BLaER1 (cell line): ENCODE measurements around the gene PLA2G6.
A peak's percentile ranks its signal among the peaks of the same experiment; 100 is the strongest.

Experiments
- H3K27ac ChIP-seq: shearing (Covaris generic); formaldehyde crosslinking; 2 replicates; pipeline ENCODE4 v1.8.1; 2022
- H3K27me3 ChIP-seq: shearing (Covaris generic); formaldehyde crosslinking; 2 replicates; pipeline ENCODE4 v1.8.1; 2022
- H3K36me3 ChIP-seq: shearing (Covaris generic); formaldehyde crosslinking; 2 replicates; pipeline ENCODE4 v1.8.1; 2022
- H3K4me1 ChIP-seq: shearing (Covaris generic); formaldehyde crosslinking; 2 replicates; pipeline ENCODE4 v1.8.1; 2022
- H3K4me2 ChIP-seq: shearing (Covaris generic); formaldehyde crosslinking; 2 replicates; pipeline ENCODE4 v1.8.1; 2022
- H3K4me3 ChIP-seq: shearing (Covaris generic); formaldehyde crosslinking; 2 replicates; pipeline ENCODE4 v1.8.1; 2022
- H3K9ac ChIP-seq: shearing (Covaris generic); formaldehyde crosslinking; 2 replicates; pipeline ENCODE4 v1.8.1; 2022
- H3K9me3 ChIP-seq: shearing (Covaris generic); formaldehyde crosslinking; 2 replicates; pipeline ENCODE4 v1.8.1; 2022
- H4K20me1 ChIP-seq: shearing (Covaris generic); formaldehyde crosslinking; 2 replicates; pipeline ENCODE4 v1.8.1; 2022
- Cebpa-rat ChIP-seq: shearing (Covaris generic); IDR thresholded peaks from 2 replicates; pipeline ENCODE4 v1.8.1; 2022

Gene PLA2G6

GRCh38 chr22:38203855-38204514, 22.4 kb upstream of the PLA2G6 start:
- TF ChIP-seq Cebpa-rat: no peak
- Histone ChIP-seq H4K20me1 (peaks cover 35% of the 10 kb centered on the region), H3K9me3 (no peaks in the 10 kb centered on the region), H3K27me3 (no peaks in the 10 kb centered on the region), H3K27ac (no peak overlapping the region), H3K36me3 (no peaks in the 10 kb centered on the region), H3K4me2 (peak overlapping the region; percentile 100), H3K4me3 (peak overlapping the region; percentile 83; the same call in 1 of the 2 replicates), H3K9ac (peak overlapping the region; percentile 31; the same call in 1 of the 2 replicates), H3K4me1 (peaks cover 66% of the 10 kb centered on the region)

GRCh38 chr22:38203090-38203810, 21.6 kb upstream of the PLA2G6 start:
- H3K9me3 ChIP-seq: no peaks in the 10 kb centered on the region
- TF ChIP-seq Cebpa-rat: no peak
- peaks cover 35% of the 10 kb centered on the region for H4K20me1 ChIP-seq
- no peaks in the 10 kb centered on the region for H3K27me3 ChIP-seq
- H3K9ac ChIP-seq: peak overlapping the region; percentile 78
- peak overlapping the region; percentile 69; the same call in 1 of the 2 replicates for H3K27ac ChIP-seq
- peaks cover 73% of the 10 kb centered on the region for H3K4me1 ChIP-seq
- peak overlapping the region; percentile 83 for H3K4me3 ChIP-seq
- no peaks in the 10 kb centered on the region for H3K36me3 ChIP-seq
- H3K4me2 ChIP-seq: peak overlapping the region; percentile 100

GRCh38 chr22:38202437-38203089, 20.9 kb upstream of the PLA2G6 start:
- peak overlapping the region; percentile 78 for H3K9ac ChIP-seq
- H3K36me3 ChIP-seq: no peaks in the 10 kb centered on the region
- no peak for TF ChIP-seq Cebpa-rat
- peaks cover 35% of the 10 kb centered on the region for H4K20me1 ChIP-seq
- H3K4me1 ChIP-seq: peaks cover 77% of the 10 kb centered on the region
- no peaks in the 10 kb centered on the region for H3K27me3 ChIP-seq
- no peaks in the 10 kb centered on the region for H3K9me3 ChIP-seq
- H3K4me3 ChIP-seq: peak overlapping the region; percentile 83
- peak overlapping the region; percentile 100 for H3K4me2 ChIP-seq
- peak overlapping the region; percentile 69 for H3K27ac ChIP-seq

- H3K4me1 ChIP-seq: peaks cover 84% of the 10 kb centered on the region
- H4K20me1 ChIP-seq: peaks cover 35% of the 10 kb centered on the region
- no peak for TF ChIP-seq Cebpa-rat
- peak within 1 kb of the TSS; percentile 83 for H3K4me3 ChIP-seq
- no peaks in the 10 kb centered on the region for H3K9me3 ChIP-seq
- H3K4me2 ChIP-seq: peak within 1 kb of the TSS; percentile 100
- H3K27me3 ChIP-seq: no peaks in the 10 kb centered on the region
- peak within 1 kb of the TSS; percentile 78 for H3K9ac ChIP-seq
- peak within 1 kb of the TSS; percentile 69 for H3K27ac ChIP-seq
- H3K36me3 ChIP-seq: no peaks in the 10 kb centered on the region
Measured at GRCh38 chr22:38201711-38202436, 20.2 kb upstream of the PLA2G6 start, which contains the start of gene MAFF. Gene MAFF, plus strand, starts transcription at chr22:38201994. Its CDS starts 11,860 bp downstream, at chr22:38213854.

- Histone ChIP-seq H3K9ac (no peak overlapping the region; the same call in 1 of the 2 replicates), H3K4me1 (peaks cover 85% of the 10 kb centered on the region), H3K27me3 (no peaks in the 10 kb centered on the region), H4K20me1 (peaks cover 30% of the 10 kb centered on the region), H3K36me3 (no peaks in the 10 kb centered on the region), H3K27ac (no peak overlapping the region), H3K4me2 (peak overlapping the region; percentile 100), H3K4me3 (no peak overlapping the region), H3K9me3 (no peaks in the 10 kb centered on the region)
- TF ChIP-seq Cebpa-rat: no peak
Measured at GRCh38 chr22:38201371-38201710, 19.7 kb upstream of the PLA2G6 start.

GRCh38 chr22:38199826-38200559, 18.4 kb upstream of the PLA2G6 start:
- H3K9ac ChIP-seq: no peak overlapping the region

GRCh38 chr22:38196791-38197419, 15.3 kb upstream of the PLA2G6 start:
- Histone ChIP-seq H3K9ac (no peak overlapping the region), H3K36me3 (no peaks in the 10 kb centered on the region), H3K9me3 (no peaks in the 10 kb centered on the region), H3K4me2 (peak overlapping the region; percentile 8; the same call in 1 of the 2 replicates), H3K4me1 (peaks cover 73% of the 10 kb centered on the region), H3K27me3 (no peaks in the 10 kb centered on the region; the same call in 1 of the 2 replicates), H4K20me1 (no peaks in the 10 kb centered on the region), H3K27ac (no peak overlapping the region), H3K4me3 (no peak overlapping the region)
- TF ChIP-seq Cebpa-rat: no peak

More at GRCh38 chr22:38199826-38200559, 18.4 kb upstream of the PLA2G6 start:
- Histone ChIP-seq H3K4me3 (no peak overlapping the region), H3K27ac (no peak overlapping the region), H4K20me1 (peaks cover 16% of the 10 kb centered on the region), H3K27me3 (no peaks in the 10 kb centered on the region), H3K36me3 (no peaks in the 10 kb centered on the region), H3K4me1 (peaks cover 75% of the 10 kb centered on the region), H3K4me2 (peak overlapping the region; percentile 100), H3K9me3 (no peaks in the 10 kb centered on the region)
- TF ChIP-seq Cebpa-rat: no peak

- Histone ChIP-seq H3K4me3 (no peak overlapping the region), H3K4me1 (peaks cover 50% of the 10 kb centered on the region), H3K4me2 (peak overlapping the region; percentile 67), H3K9ac (no peak overlapping the region), H3K27ac (no peak overlapping the region), H4K20me1 (no peaks in the 10 kb centered on the region), H3K27me3 (no peaks in the 10 kb centered on the region; the same call in 1 of the 2 replicates), H3K9me3 (no peaks in the 10 kb centered on the region), H3K36me3 (no peaks in the 10 kb centered on the region)
- TF ChIP-seq Cebpa-rat: no peak
Measured at GRCh38 chr22:38193580-38193979, 11.9 kb upstream of the PLA2G6 start.
